ENCODE measurements around the gene ALDH3A1. TPM values are rescaled to one million over a fixed set of nuclear protein-coding genes. Genes with fewer than 3 reads are reported as not detected.

The ALDH3A1 gene
- total RNA-seq, 1 experiment from 2014 or later = 0.39 TPM

DNA sequence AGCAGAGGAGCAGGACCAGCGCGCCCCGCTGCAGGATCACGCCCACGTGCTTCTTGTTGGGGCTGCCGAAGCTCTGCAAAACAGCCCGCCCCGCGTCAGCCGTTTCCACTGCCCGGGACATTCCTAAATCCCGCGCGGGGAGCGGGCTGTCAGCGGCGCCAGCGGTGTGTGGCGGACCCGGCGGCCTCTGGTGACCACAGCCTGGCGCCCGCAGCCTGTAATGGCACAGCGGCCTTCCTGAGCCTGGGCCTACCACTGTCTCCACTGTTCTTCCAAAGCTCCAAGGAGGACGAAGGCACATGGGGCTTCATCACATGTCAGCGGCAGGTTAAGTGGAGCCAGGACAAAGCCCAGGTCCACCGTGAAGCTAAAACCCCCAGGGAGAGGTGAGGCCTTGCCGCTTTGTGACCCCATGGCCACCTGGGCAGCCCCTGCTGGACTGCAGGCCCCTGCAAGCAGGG, 34.2 kb downstream of the ALDH3A1 start:
- Histone ChIP-seq H3K14ac (ENCODE audit: insufficient read depth, low read length) (no peak overlapping the region), H2AK5ac (ENCODE audit: insufficient read length, low read length) (no peak overlapping the region), H3K79me1 (ENCODE audit: insufficient read depth, low read depth, low read length, poor library complexity, severe bottlenecking) (no peaks in the 10 kb centered on the region), H2BK5ac (ENCODE audit: insufficient read length, low read length) (no peak overlapping the region), H3K4me1 (ENCODE audit: insufficient read depth, low read length) (no peaks in the 10 kb centered on the region), H3K9ac (ENCODE audit: extremely low read depth, insufficient read length, low read length) (no peak overlapping the region), H3K79me2 (ENCODE audit: insufficient read depth, low read length) (no peaks in the 10 kb centered on the region), H3K18ac (ENCODE audit: insufficient read length, low read depth, low read length) (no peak overlapping the region), H3K23me2 (ENCODE audit: insufficient read length, low read depth, low read length, poor library complexity, severe bottlenecking) (no peaks in the 10 kb centered on the region), H3K27ac (ENCODE audit: insufficient read length, low read depth, low read length) (no peak overlapping the region), H3K9me3 (ENCODE audit: control insufficient read depth, low read depth, low read length) (no peaks in the 10 kb centered on the region), H3T11ph (ENCODE audit: low read length) (no peak overlapping the region), H3K4me2 (ENCODE audit: insufficient read depth, insufficient read length, low read length) (no peak overlapping the region), H3K56ac (ENCODE audit: insufficient read length, low read depth, low read length) (no peak overlapping the region), H4K8ac (replicated peaks; ENCODE audit: insufficient read length, low read depth, low read length) (no peak overlapping the region), H3K4ac (ENCODE audit: low read depth, low read length) (no peak overlapping the region), H4K5ac (ENCODE audit: insufficient read length, low read depth, low read length) (no peak overlapping the region), H2BK12ac (ENCODE audit: insufficient read length, low read depth, low read length) (no peak overlapping the region), H4K91ac (ENCODE audit: insufficient read length, low read depth, low read length) (no peak overlapping the region), H2BK120ac (ENCODE audit: low read depth, low read length, poor library complexity, severe bottlenecking) (no peak overlapping the region), H3K23ac (ENCODE audit: insufficient read length, low read depth, low read length) (no peak overlapping the region), H3K27me3 (ENCODE audit: insufficient read depth, low read length) (no peaks in the 10 kb centered on the region), H2BK20ac (ENCODE audit: low read depth, low read length, poor library complexity, severe bottlenecking) (no peak overlapping the region), H2BK15ac (ENCODE audit: low read depth, low read length) (no peak overlapping the region), H4K20me1 (ENCODE audit: control insufficient read depth, insufficient read depth, insufficient read length) (no peaks in the 10 kb centered on the region), H2AFZ (ENCODE audit: low read length) (no peak overlapping the region)
- TF ChIP-seq, protein P1, sequence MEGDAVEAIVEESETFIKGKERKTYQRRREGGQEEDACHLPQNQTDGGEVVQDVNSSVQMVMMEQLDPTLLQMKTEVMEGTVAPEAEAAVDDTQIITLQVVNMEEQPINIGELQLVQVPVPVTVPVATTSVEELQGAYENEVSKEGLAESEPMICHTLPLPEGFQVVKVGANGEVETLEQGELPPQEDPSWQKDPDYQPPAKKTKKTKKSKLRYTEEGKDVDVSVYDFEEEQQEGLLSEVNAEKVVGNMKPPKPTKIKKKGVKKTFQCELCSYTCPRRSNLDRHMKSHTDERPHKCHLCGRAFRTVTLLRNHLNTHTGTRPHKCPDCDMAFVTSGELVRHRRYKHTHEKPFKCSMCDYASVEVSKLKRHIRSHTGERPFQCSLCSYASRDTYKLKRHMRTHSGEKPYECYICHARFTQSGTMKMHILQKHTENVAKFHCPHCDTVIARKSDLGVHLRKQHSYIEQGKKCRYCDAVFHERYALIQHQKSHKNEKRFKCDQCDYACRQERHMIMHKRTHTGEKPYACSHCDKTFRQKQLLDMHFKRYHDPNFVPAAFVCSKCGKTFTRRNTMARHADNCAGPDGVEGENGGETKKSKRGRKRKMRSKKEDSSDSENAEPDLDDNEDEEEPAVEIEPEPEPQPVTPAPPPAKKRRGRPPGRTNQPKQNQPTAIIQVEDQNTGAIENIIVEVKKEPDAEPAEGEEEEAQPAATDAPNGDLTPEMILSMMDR (conservative IDR thresholded peaks at IDR 0.05) = no peak
- peaks cover 17% of the 10 kb centered on the region in 2 experiments for H3K4me1 Mint-ChIP-seq
- WGBS (ENCODE audit: extremely low coverage, insufficient read length, low lambda C conversion rate) = no CpG with 5 or more reads among the region's 28 CpGs
- H3K27ac Mint-ChIP-seq = no peak overlapping the region
- no peaks in the 10 kb centered on the region for H3K27me3 Mint-ChIP-seq (ENCODE audit: low read depth)
- no peak overlapping the region for H3K4me3 Mint-ChIP-seq
- no peaks in the 10 kb centered on the region for H3K36me3 Mint-ChIP-seq (ENCODE audit: insufficient read depth in 1 of 3, low read depth in 3 of 3)
- DNase-seq = no peak
- H3K9me3 Mint-ChIP-seq = no peaks in the 10 kb centered on the region
